HCT116 (cell line): Measurements from ENCODE around the gene RNPEPL1. TPM values are rescaled to one million over a fixed set of nuclear protein-coding genes. Genes with fewer than 3 reads are reported as not detected.

Experiments used
- ATAC-seq: fragments of 200-7000 bp; cut with Tn5 transposase; 2 replicates; pipeline ENCODE4 v1.9.1; 2020; ENCODE audit warnings: mild to moderate bottlenecking, moderate library complexity
- BruUV-seq: library from RNA; stranded (reverse); fragments of 400-500 nt; replicated peaks from 2 replicates; lab custom pipeline; 2021; lab: Mats Ljungman, UMichigan
- CTCF ChIA-PET: fragments of 300-600 bp; sonication (Branson Sonifier 250); formaldehyde crosslinking; loops from one replicate; lab custom pipeline; 2021; ENCODE audit warnings: antibody characterized with exemption; lab: Charles Lee
- POLR2A ChIA-PET: fragments of 300-600, 350-600 bp; sonication (Branson Sonifier 250); formaldehyde crosslinking; loops from one replicate; lab custom pipeline; 2021; ENCODE audit warnings: antibody characterized with exemption; lab: Charles Lee
- RAD21 ChIA-PET, 2 experiments: fragments of 300-600 bp; sonication (Branson Sonifier 250); formaldehyde crosslinking; loops; one replicate each; lab custom pipeline; 2023; ENCODE audit warnings: low total read pairs in 2 of 2; ENCODE audit not compliant: uncharacterized antibody in 2 of 2, unreplicated experiment in 2 of 2, low non-redundant PET in 1 of 2; lab: Charles Lee
- DNase-seq: peaks from one replicate; pipeline ENCODE4 v3.0.0-alpha.2; 2010; ENCODE audit warnings: low read depth, low spot score
- H2AFZ ChIP-seq: fragments of 200-600 bp; shearing (Covaris generic), sonication (generic); 2 replicates; pipeline ENCODE4 v1.6.1; 2017; ENCODE audit warnings: low read depth, mixed run types, mixed read lengths, antibody characterized with exemption, low read length; ENCODE audit not compliant: poor library complexity, severe bottlenecking
- H3K27ac ChIP-seq: 2 replicates; pipeline ENCODE4 v1.5.1; 2012; ENCODE audit warnings: low read depth, low read length
- H3K27me3 ChIP-seq: fragments of 200-600 bp; sonication (generic); 2 replicates; pipeline ENCODE4 v1.6.1; 2016; ENCODE audit warnings: mixed run types, low read length, mixed read lengths; ENCODE audit not compliant: insufficient read depth
- H3K36me3 ChIP-seq, 2 experiments: fragments of 200-500 bp in 1 of 2; fragments of 200-600 bp in 1 of 2; sonication (Bioruptor generic) in 1 of 2; sonication (generic) in 1 of 2; 2 replicates each; pipeline versions ENCODE4 v1.5.1 to v1.6.1; 2014 to 2016; ENCODE audit warnings: low read length in 2 of 2, inconsistent platforms in 1 of 2, mixed read lengths in 1 of 2, mixed run types in 1 of 2; ENCODE audit not compliant: insufficient read depth in 2 of 2, control insufficient read depth in 1 of 2
- H3K4me1 ChIP-seq, 2 experiments: fragments of 200-600 bp in 1 of 2; sonication (generic) in 1 of 2; 2 replicates each; pipeline versions ENCODE4 v1.5.1 to v1.6.1; 2012 to 2017; ENCODE audit warnings: low read length in 2 of 2, inconsistent platforms in 1 of 2, mild to moderate bottlenecking in 1 of 2, mixed read lengths in 1 of 2, mixed run types in 1 of 2, moderate library complexity in 1 of 2; ENCODE audit not compliant: insufficient read depth in 2 of 2, control insufficient read depth in 1 of 2
- H3K4me2 ChIP-seq: fragments of 200-600 bp; sonication (generic); 2 replicates; pipeline ENCODE4 v1.6.1; 2017; ENCODE audit warnings: mixed run types, low read length, mixed read lengths
- H3K4me3 ChIP-seq, 2 experiments: fragments of 200-600 bp in 1 of 2; sonication (generic) in 1 of 2; replicated peaks in 1 of 2; 2 replicates each; pipeline ENCODE4 v1.5.1; 2011 to 2016; ENCODE audit warnings: low read length in 2 of 2, control low read depth in 1 of 2, low read depth in 1 of 2, mild to moderate bottlenecking in 1 of 2, mixed read lengths in 1 of 2, mixed run types in 1 of 2
- H3K79me2 ChIP-seq: fragments of 200-600 bp; sonication (generic); 2 replicates; pipeline ENCODE4 v1.6.1; 2017; ENCODE audit warnings: mild to moderate bottlenecking, mixed run types, low read length, moderate library complexity, mixed read lengths; ENCODE audit not compliant: insufficient read depth
- H3K9ac ChIP-seq: fragments of 200-600 bp; sonication (generic); 2 replicates; pipeline ENCODE4 v1.6.1; 2016; ENCODE audit warnings: low read length, mixed read lengths
- H3K9me2 ChIP-seq: fragments of 200-600 bp; sonication (generic), shearing (Covaris generic); 2 replicates; pipeline ENCODE4 v1.6.1; 2017; ENCODE audit warnings: mixed run types, mild to moderate bottlenecking, moderate library complexity; ENCODE audit not compliant: insufficient read depth
- H3K9me3 ChIP-seq, 2 experiments: fragments of 200-500 bp in 1 of 2; fragments of 200-600 bp in 1 of 2; sonication (Bioruptor generic) in 1 of 2; sonication (generic) in 1 of 2; 2 replicates each; pipeline ENCODE4 v1.6.1; 2014 to 2017; ENCODE audit warnings: low read length in 2 of 2, mixed read lengths in 2 of 2, inconsistent platforms in 1 of 2, low read depth in 1 of 2, mild to moderate bottlenecking in 1 of 2, mixed run types in 1 of 2, moderate library complexity in 1 of 2; ENCODE audit not compliant: control insufficient read depth in 1 of 2, insufficient read depth in 1 of 2
- H4K20me1 ChIP-seq: fragments of 200-600 bp; sonication (generic), shearing (Covaris generic); 2 replicates; pipeline ENCODE4 v1.6.1; 2017; ENCODE audit warnings: mixed run types, mild to moderate bottlenecking, moderate library complexity; ENCODE audit not compliant: insufficient read depth
- CBX3 ChIP-seq: IDR thresholded peaks from 2 replicates; pipeline ENCODE4 v1.6.1; 2012; ENCODE audit warnings: low read depth
- CTCF ChIP-seq, 3 experiments: fragments of 200-600 bp in 1 of 3; sonication (generic) in 1 of 3; IDR thresholded peaks in 2 of 3; conservative IDR thresholded peaks in 1 of 3; 2 replicates each; pipeline ENCODE4 v1.5.1; 2012 to 2017; ENCODE audit warnings: low read depth in 2 of 3, low read length in 2 of 3, antibody characterized with exemption in 1 of 3, borderline replicate concordance in 1 of 3, control low read depth in 1 of 3, mild to moderate bottlenecking in 1 of 3, mixed read lengths in 1 of 3, mixed run types in 1 of 3, moderate library complexity in 1 of 3; ENCODE audit not compliant: insufficient read depth in 1 of 3
- EGR1 ChIP-seq: IDR thresholded peaks from 2 replicates; pipeline ENCODE4 v1.6.1; 2012; ENCODE audit warnings: low read depth
- ELF1 ChIP-seq: IDR thresholded peaks from 2 replicates; pipeline ENCODE4 v1.6.1; 2012; ENCODE audit warnings: low read depth, borderline replicate concordance
- POLR2AphosphoS5 ChIP-seq: IDR thresholded peaks from 2 replicates; pipeline ENCODE4 v1.6.1; 2011; ENCODE audit warnings: mild to moderate bottlenecking, low read depth, low read length, moderate library complexity
- RAD21 ChIP-seq: IDR thresholded peaks from 2 replicates; pipeline ENCODE4 v1.6.1; 2012; ENCODE audit warnings: low read depth, mild to moderate bottlenecking
- ZFX ChIP-seq: fragments of 450-650 bp; IDR thresholded peaks from 2 replicates; pipeline ENCODE4 v1.6.1; 2017
- ZNF274 ChIP-seq: fragments of 200-500 bp; sonication (Bioruptor generic); IDR thresholded peaks from 2 replicates; pipeline ENCODE4 v1.6.1; 2014; ENCODE audit warnings: mild to moderate bottlenecking, low read depth, low read length, inconsistent platforms
- intact Hi-C: fragments of 100-400 bp; cut with micrococcal nuclease; formaldehyde crosslinking; loops from 2 replicates; pipeline ENCODE4 v1.10.0; 2022
- total RNA-seq: library from RNA; stranded (reverse); gene quantifications from one replicate; pipeline ENCODE4 v1.2.1, GENCODE V29; 2021; ENCODE audit not compliant: unreplicated experiment
- TF ChIP-seq, protein P1 (sequence below): IDR thresholded peaks from 2 replicates; pipeline ENCODE4 v1.6.1; 2012

Gene RNPEPL1
- total RNA-seq, 1 experiment from 2014 or later: 49.7 TPM

DNA sequence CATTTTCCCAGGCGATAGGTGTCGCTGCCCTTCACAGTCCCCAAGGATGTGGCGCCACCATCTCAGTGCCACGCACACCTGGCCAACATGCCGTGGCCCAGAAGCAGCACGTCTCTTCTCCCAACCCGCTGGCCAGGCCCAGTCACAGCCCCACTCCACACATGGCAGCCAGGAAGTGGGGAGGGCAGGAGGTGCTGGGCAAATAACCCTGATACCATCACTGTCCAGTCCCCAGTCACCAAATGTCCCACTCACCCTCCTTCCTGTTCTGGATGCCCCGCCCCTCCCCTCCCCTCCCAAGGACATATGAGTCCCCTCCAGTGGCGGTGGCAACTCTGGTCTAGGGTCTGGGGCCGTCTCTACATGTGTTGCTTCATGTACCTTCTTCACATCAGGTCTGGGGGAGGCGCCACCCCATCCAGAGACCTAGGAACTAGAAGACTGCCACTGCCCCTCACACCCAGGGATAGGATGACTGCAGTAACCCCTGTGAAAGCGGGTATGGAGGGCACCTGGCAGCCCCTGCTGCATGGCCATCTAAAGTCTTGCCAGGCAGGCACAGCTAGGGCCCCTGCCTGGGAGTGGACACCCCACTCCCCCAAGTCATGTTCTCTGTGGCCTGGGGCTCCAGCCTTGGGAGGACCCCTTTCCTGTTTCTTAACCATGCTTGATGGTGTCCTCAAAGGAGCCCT, 10.9 kb downstream of the RNPEPL1 start:
- peak overlapping the region; percentile 77 for H3K27ac ChIP-seq
- peak; percentile 5 for ATAC-seq
- ChIA-PET RAD21 (interaction anchor here in 1 of 2 experiments (1.3 kb wide), 1 partner anchor 13 kb away, joined by 5 read pairs; no protein-coding TSS in a partner anchor), POLR2A (interaction anchor here (1.2 to 1.5 kb wide), 3 partner anchors 10 to 15 kb away, joined by 3 to 10 read pairs (median 4); no protein-coding TSS in a partner anchor), CTCF (interaction anchor here (0.7 to 3.7 kb wide), 7 partner anchors 10 to 62 kb away, joined by 3 to 48 read pairs (median 6); no protein-coding TSS in a partner anchor)
- peaks cover 35 to 47% of the 10 kb centered on the region in 2 experiments for H3K4me1 ChIP-seq
- no peak overlapping the region for H2AFZ ChIP-seq
- peak overlapping the region in 1 of 2 experiments; percentile 40; a peak in 2 of 4 replicates for H3K4me3 ChIP-seq
- no peaks in the 10 kb centered on the region for H4K20me1 ChIP-seq
- no peak for TF ChIP-seq RAD21
- no peak for TF ChIP-seq ZFX
- no peak for TF ChIP-seq ZNF274
- no peak for TF ChIP-seq CBX3
- TF ChIP-seq EGR1: no peak
- TF ChIP-seq, protein P1, sequence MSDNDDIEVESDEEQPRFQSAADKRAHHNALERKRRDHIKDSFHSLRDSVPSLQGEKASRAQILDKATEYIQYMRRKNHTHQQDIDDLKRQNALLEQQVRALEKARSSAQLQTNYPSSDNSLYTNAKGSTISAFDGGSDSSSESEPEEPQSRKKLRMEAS: no peak
- no peak for TF ChIP-seq CTCF (IDR thresholded peaks at IDR 0.05 in 2 of 3, conservative IDR thresholded peaks at IDR 0.05 in 1 of 3; ENCODE audit: borderline replicate concordance in 1 of 3, insufficient read depth in 1 of 3, low read depth in 2 of 3, low read length in 2 of 3)
- TF ChIP-seq POLR2AphosphoS5: peak; percentile 30
- TF ChIP-seq ELF1: no peak
- peak overlapping the region; percentile 70 for H3K9ac ChIP-seq
- H3K4me2 ChIP-seq: peak overlapping the region; percentile 77
- no TSS peak for BruUV-seq
- no peaks in the 10 kb centered on the region for H3K36me3 ChIP-seq
- no peaks in the 10 kb centered on the region for H3K9me3 ChIP-seq
- intact Hi-C loops: loop anchor here (1.0 kb wide), 1 partner anchor 13 kb away; no protein-coding TSS in a partner anchor
- peaks cover 52% of the 10 kb centered on the region for H3K79me2 ChIP-seq
- no peaks in the 10 kb centered on the region for H3K27me3 ChIP-seq
- no peaks in the 10 kb centered on the region for H3K9me2 ChIP-seq
- DNase-seq: no peak
